GM12878 (cell line): ENCODE data around the gene DPP4. TPM values are rescaled to one million over a fixed set of nuclear protein-coding genes. Genes with fewer than 3 reads are reported as not detected.

Experiments used
- ATF7 ChIP-seq: fragments of 450-650 bp; IDR thresholded peaks from 2 replicates; pipeline ENCODE4 v1.6.1; 2016; ENCODE audit warnings: low read depth, mild to moderate bottlenecking
- BMI1 ChIP-seq: fragments of 450-650 bp; IDR thresholded peaks from 2 replicates; pipeline ENCODE4 v1.6.1; 2016; ENCODE audit warnings: mild to moderate bottlenecking, moderate library complexity, borderline replicate concordance
- CHD2 ChIP-seq: IDR thresholded peaks from 2 replicates; pipeline ENCODE4 v1.6.1; 2011; ENCODE audit warnings: low read depth, low read length, improper control_type of control experiment, borderline replicate concordance
- CREM ChIP-seq: IDR thresholded peaks from 2 replicates; pipeline ENCODE4 v1.6.1; 2014; ENCODE audit warnings: antibody characterized with exemption, low read depth
- FOXK2 ChIP-seq: fragments of 450-650 bp; IDR thresholded peaks from 2 replicates; pipeline ENCODE4 v1.6.1; 2017; ENCODE audit warnings: mild to moderate bottlenecking, moderate library complexity
- IKZF2 ChIP-seq, 2 experiments: fragments of 450-650 bp; IDR thresholded peaks; 2 replicates each; pipeline ENCODE4 v1.6.1; 2017; ENCODE audit warnings: mild to moderate bottlenecking in 2 of 2, moderate library complexity in 2 of 2
- NR2C2 ChIP-seq: IDR thresholded peaks from 2 replicates; pipeline ENCODE4 v1.6.1; 2011; ENCODE audit warnings: borderline replicate concordance, low read depth; ENCODE audit not compliant: control insufficient read depth, insufficient read length
- POLR2AphosphoS2 ChIP-seq: IDR thresholded peaks from 2 replicates; pipeline ENCODE4 v1.6.1; 2011; ENCODE audit warnings: low read depth, mild to moderate bottlenecking, low read length, improper control_type of control experiment, moderate library complexity
- RBBP5 ChIP-seq: fragments of 200-600 bp; sonication (generic); conservative IDR thresholded peaks from 2 replicates; pipeline ENCODE4 v1.6.1; 2016
- SIN3A ChIP-seq: IDR thresholded peaks from 2 replicates; pipeline ENCODE4 v1.6.1; 2012; ENCODE audit warnings: low read depth, low read length, improper control_type of control experiment
- polyA plus RNA-seq, 11 experiments: library from polyadenylated mRNA; depleted of rRNA in 4 of 11; unstranded in 6 of 11; stranded (reverse) in 5 of 11; fragments of >200 nt; fragmentation: Nextera tagmentation in 4 of 11; fragmentation: Illumina TruSeq in 1 of 11; extraction: Ambion mirVana in 4 of 11; extraction: Trizol in 1 of 11; gene quantifications; 1 replicate in 1 of 11; 2 replicates in 10 of 11; pipeline versions ENCODE4 v1.2.1 to v1.2.3, GENCODE V29; 2011 to 2016; ENCODE audit warnings: inconsistent platforms in 2 of 11, missing spikeins in 2 of 11, low read depth in 1 of 11
- total RNA-seq, 4 experiments: library from RNA; depleted of rRNA in 3 of 4; stranded (reverse); fragments of >200 nt in 3 of 4; fragmentation: Illumina TruSeq in 1 of 4; extraction: Trizol in 1 of 4; gene quantifications; 2 replicates each; pipeline versions ENCODE4 v1.2.1 to v1.2.3, GENCODE V29; 2013 to 2021
- TF ChIP-seq, protein P1 (sequence below): fragments of 450-650 bp; IDR thresholded peaks from 2 replicates; pipeline ENCODE4 v1.6.1; 2017; ENCODE audit warnings: mild to moderate bottlenecking, moderate library complexity
- TF ChIP-seq, protein P2 (sequence below): fragments of 450-650 bp; formaldehyde crosslinking; IDR thresholded peaks from 2 replicates; pipeline ENCODE4 v1.4.0; 2022; ENCODE audit warnings: mild to moderate bottlenecking, moderate library complexity
- TF ChIP-seq, protein P3 (sequence below): fragments of 450-650 bp; IDR thresholded peaks from 2 replicates; pipeline ENCODE4 v1.6.1; 2017; ENCODE audit warnings: mild to moderate bottlenecking, low read depth, inconsistent platforms; ENCODE audit not compliant: poor library complexity, severe bottlenecking
- TF ChIP-seq, protein P4 (sequence below): fragments of 450-650 bp; IDR thresholded peaks from 2 replicates; pipeline ENCODE4 v1.6.1; 2018; ENCODE audit warnings: mild to moderate bottlenecking, low read depth, moderate library complexity; ENCODE audit not compliant: partially characterized antibody
- TF ChIP-seq, protein P5 (sequence below): fragments of 450-650 bp; IDR thresholded peaks from 2 replicates; pipeline ENCODE4 v1.6.1; 2016; ENCODE audit warnings: mild to moderate bottlenecking

The DPP4 gene
- total and polyA plus RNA-seq, 10 of the 15 experiments (the other 5 are each of a cell fraction or from before 2014, with no cell fraction given), result 4.1 to 11.4 (median 9.3) TPM

DNA sequence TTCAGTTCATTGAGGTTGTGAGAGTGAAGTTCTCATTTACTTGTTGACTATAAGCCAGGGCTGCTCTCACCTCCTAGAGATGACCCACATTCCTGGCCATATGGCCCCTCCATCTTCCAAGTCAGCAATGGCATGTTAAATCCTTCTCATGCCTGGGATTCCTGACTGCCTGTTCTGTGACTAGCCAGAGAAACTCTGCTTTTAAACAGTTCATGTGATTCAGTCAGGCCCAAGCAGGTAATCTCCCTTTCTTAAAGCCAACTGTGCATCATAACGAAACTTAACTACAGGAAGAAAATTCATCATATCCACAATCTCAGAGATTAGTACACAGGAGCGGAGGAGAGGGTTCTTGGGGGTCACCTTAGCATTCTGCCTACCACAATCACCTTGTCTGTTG is 11.5 kb downstream of the DPP4 start (continued):
- TF ChIP-seq, protein P1, sequence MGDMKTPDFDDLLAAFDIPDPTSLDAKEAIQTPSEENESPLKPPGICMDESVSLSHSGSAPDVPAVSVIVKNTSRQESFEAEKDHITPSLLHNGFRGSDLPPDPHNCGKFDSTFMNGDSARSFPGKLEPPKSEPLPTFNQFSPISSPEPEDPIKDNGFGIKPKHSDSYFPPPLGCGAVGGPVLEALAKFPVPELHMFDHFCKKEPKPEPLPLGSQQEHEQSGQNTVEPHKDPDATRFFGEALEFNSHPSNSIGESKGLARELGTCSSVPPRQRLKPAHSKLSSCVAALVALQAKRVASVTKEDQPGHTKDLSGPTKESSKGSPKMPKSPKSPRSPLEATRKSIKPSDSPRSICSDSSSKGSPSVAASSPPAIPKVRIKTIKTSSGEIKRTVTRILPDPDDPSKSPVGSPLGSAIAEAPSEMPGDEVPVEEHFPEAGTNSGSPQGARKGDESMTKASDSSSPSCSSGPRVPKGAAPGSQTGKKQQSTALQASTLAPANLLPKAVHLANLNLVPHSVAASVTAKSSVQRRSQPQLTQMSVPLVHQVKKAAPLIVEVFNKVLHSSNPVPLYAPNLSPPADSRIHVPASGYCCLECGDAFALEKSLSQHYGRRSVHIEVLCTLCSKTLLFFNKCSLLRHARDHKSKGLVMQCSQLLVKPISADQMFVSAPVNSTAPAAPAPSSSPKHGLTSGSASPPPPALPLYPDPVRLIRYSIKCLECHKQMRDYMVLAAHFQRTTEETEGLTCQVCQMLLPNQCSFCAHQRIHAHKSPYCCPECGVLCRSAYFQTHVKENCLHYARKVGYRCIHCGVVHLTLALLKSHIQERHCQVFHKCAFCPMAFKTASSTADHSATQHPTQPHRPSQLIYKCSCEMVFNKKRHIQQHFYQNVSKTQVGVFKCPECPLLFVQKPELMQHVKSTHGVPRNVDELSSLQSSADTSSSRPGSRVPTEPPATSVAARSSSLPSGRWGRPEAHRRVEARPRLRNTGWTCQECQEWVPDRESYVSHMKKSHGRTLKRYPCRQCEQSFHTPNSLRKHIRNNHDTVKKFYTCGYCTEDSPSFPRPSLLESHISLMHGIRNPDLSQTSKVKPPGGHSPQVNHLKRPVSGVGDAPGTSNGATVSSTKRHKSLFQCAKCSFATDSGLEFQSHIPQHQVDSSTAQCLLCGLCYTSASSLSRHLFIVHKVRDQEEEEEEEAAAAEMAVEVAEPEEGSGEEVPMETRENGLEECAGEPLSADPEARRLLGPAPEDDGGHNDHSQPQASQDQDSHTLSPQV, result no peak
- TF ChIP-seq FOXK2 (no peak), POLR2AphosphoS2 (no peak), SIN3A (no peak), RBBP5 (no peak), NR2C2 (no peak), ATF7 (peak; percentile 37; the same call in 1 of the 2 replicates), CREM (peak; percentile 13; the same call in 1 of the 2 replicates), IKZF2 (IDR thresholded peaks at IDR 0.05) (peak; percentile 76 to 81; a peak in 3 of 4 replicates), BMI1 (no peak), CHD2 (no peak)
- TF ChIP-seq, protein P2, sequence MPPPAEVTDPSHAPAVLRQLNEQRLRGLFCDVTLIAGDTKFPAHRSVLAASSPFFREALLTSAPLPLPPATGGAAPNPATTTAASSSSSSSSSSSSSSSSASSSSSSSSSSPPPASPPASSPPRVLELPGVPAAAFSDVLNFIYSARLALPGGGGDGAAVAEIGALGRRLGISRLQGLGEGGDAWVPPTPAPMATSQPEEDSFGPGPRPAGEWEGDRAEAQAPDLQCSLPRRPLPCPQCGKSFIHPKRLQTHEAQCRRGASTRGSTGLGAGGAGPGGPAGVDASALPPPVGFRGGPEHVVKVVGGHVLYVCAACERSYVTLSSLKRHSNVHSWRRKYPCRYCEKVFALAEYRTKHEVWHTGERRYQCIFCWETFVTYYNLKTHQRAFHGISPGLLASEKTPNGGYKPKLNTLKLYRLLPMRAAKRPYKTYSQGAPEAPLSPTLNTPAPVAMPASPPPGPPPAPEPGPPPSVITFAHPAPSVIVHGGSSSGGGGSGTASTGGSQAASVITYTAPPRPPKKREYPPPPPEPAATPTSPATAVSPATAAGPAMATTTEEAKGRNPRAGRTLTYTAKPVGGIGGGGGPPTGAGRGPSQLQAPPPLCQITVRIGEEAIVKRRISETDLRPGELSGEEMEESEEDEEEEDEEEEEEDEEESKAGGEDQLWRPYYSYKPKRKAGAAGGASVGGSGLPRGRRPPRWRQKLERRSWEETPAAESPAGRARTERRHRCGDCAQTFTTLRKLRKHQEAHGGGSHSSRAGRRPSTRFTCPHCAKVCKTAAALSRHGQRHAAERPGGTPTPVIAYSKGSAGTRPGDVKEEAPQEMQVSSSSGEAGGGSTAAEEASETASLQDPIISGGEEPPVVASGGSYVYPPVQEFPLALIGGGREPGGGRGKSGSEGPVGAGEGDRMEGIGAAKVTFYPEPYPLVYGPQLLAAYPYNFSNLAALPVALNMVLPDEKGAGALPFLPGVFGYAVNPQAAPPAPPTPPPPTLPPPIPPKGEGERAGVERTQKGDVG (CRISPR knock-in tag), result no peak
- TF ChIP-seq, protein P3, sequence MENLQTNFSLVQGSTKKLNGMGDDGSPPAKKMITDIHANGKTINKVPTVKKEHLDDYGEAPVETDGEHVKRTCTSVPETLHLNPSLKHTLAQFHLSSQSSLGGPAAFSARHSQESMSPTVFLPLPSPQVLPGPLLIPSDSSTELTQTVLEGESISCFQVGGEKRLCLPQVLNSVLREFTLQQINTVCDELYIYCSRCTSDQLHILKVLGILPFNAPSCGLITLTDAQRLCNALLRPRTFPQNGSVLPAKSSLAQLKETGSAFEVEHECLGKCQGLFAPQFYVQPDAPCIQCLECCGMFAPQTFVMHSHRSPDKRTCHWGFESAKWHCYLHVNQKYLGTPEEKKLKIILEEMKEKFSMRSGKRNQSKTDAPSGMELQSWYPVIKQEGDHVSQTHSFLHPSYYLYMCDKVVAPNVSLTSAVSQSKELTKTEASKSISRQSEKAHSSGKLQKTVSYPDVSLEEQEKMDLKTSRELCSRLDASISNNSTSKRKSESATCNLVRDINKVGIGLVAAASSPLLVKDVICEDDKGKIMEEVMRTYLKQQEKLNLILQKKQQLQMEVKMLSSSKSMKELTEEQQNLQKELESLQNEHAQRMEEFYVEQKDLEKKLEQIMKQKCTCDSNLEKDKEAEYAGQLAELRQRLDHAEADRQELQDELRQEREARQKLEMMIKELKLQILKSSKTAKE, result peak; percentile 32
- TF ChIP-seq, protein P4, sequence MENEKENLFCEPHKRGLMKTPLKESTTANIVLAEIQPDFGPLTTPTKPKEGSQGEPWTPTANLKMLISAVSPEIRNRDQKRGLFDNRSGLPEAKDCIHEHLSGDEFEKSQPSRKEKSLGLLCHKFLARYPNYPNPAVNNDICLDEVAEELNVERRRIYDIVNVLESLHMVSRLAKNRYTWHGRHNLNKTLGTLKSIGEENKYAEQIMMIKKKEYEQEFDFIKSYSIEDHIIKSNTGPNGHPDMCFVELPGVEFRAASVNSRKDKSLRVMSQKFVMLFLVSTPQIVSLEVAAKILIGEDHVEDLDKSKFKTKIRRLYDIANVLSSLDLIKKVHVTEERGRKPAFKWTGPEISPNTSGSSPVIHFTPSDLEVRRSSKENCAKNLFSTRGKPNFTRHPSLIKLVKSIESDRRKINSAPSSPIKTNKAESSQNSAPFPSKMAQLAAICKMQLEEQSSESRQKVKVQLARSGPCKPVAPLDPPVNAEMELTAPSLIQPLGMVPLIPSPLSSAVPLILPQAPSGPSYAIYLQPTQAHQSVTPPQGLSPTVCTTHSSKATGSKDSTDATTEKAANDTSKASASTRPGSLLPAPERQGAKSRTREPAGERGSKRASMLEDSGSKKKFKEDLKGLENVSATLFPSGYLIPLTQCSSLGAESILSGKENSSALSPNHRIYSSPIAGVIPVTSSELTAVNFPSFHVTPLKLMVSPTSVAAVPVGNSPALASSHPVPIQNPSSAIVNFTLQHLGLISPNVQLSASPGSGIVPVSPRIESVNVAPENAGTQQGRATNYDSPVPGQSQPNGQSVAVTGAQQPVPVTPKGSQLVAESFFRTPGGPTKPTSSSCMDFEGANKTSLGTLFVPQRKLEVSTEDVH, result no peak
- TF ChIP-seq, protein P5, sequence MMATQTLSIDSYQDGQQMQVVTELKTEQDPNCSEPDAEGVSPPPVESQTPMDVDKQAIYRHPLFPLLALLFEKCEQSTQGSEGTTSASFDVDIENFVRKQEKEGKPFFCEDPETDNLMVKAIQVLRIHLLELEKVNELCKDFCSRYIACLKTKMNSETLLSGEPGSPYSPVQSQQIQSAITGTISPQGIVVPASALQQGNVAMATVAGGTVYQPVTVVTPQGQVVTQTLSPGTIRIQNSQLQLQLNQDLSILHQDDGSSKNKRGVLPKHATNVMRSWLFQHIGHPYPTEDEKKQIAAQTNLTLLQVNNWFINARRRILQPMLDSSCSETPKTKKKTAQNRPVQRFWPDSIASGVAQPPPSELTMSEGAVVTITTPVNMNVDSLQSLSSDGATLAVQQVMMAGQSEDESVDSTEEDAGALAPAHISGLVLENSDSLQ, result no peak
